Femur (tissue), 1 donor: Measurements from ENCODE around the gene PRR14L.

Experiments used
- DNase-seq: peaks from one replicate; pipeline ENCODE4 v3.0.0-alpha.2; 2017

The PRR14L gene

GRCh38 chr22:31637891-31638618, 111.9 kb downstream of the PRR14L start:
- no peak for DNase-seq

GRCh38 chr22:31637447-31637890, 112.5 kb downstream of the PRR14L start:
- no peak for DNase-seq

- DNase-seq = no peak
These were observed 114.2 kb downstream of the PRR14L start for GRCh38 chr22:31635638-31636306.

GRCh38 chr22:31631436-31631835, 118.5 kb downstream of the PRR14L start:
- no peak for DNase-seq
